WTC11 (cell line): ENCODE results near the gene DOK4.

Experiments
- ATF2 ChIP-seq: sonication (generic); formaldehyde crosslinking; IDR thresholded peaks from 2 replicates; pipeline ENCODE4 v1.8.1; 2022; ENCODE audit warnings: low read depth, missing genetic modification reagents, borderline replicate concordance
- CREB1 ChIP-seq: sonication (generic); formaldehyde crosslinking; IDR thresholded peaks from 2 replicates; pipeline ENCODE4 v1.8.0; 2023; ENCODE audit warnings: mild to moderate bottlenecking, missing genetic modification reagents
- CTCF ChIP-seq: fragments of 200-600 bp; IDR thresholded peaks from 2 replicates; pipeline ENCODE4 v1.8.0; 2022; ENCODE audit warnings: antibody characterized with exemption
- ELF4 ChIP-seq: sonication (generic); formaldehyde crosslinking; IDR thresholded peaks from 2 replicates; pipeline ENCODE4 v1.8.1; 2022; ENCODE audit warnings: low read depth, mild to moderate bottlenecking, moderate library complexity, missing genetic modification reagents
- FOXJ3 ChIP-seq: sonication (generic); formaldehyde crosslinking; IDR thresholded peaks from 2 replicates; pipeline ENCODE4 v1.9.0; 2021; ENCODE audit warnings: missing genetic modification reagents, mild to moderate bottlenecking, borderline replicate concordance
- HMGXB4 ChIP-seq: sonication (generic); formaldehyde crosslinking; IDR thresholded peaks from 2 replicates; pipeline ENCODE4 v1.8.1; 2023; ENCODE audit warnings: mild to moderate bottlenecking, moderate library complexity, missing genetic modification reagents
- JUN ChIP-seq: sonication (generic); formaldehyde crosslinking; IDR thresholded peaks from 2 replicates; pipeline ENCODE4 v1.8.0; 2023; ENCODE audit warnings: mild to moderate bottlenecking, missing genetic modification reagents
- NFYB ChIP-seq: sonication (generic); formaldehyde crosslinking; conservative IDR thresholded peaks from 2 replicates; pipeline ENCODE4 v1.8.0; 2022; ENCODE audit warnings: low read depth, missing genetic modification reagents
- SMAD3 ChIP-seq: sonication (generic); formaldehyde crosslinking; IDR thresholded peaks from 2 replicates; pipeline ENCODE4 v1.8.0; 2022; ENCODE audit warnings: missing genetic modification reagents, mild to moderate bottlenecking, borderline replicate concordance
- ZNF138 ChIP-seq: sonication (generic); formaldehyde crosslinking; conservative IDR thresholded peaks from 2 replicates; pipeline ENCODE4 v1.8.1; 2022; ENCODE audit warnings: mild to moderate bottlenecking, moderate library complexity, missing genetic modification reagents
- ZNF232 ChIP-seq: sonication (generic); formaldehyde crosslinking; IDR thresholded peaks from 2 replicates; pipeline ENCODE4 v1.8.0; 2022; ENCODE audit warnings: mild to moderate bottlenecking, missing genetic modification reagents
- TF ChIP-seq, protein P1 (sequence below): sonication (generic); formaldehyde crosslinking; IDR thresholded peaks from 2 replicates; pipeline ENCODE4 v1.8.0; 2023; ENCODE audit warnings: missing genetic modification reagents, mild to moderate bottlenecking, borderline replicate concordance
- TF ChIP-seq, protein P2 (sequence below): sonication (generic); formaldehyde crosslinking; IDR thresholded peaks from 2 replicates; pipeline ENCODE4 v1.8.0; 2022; ENCODE audit warnings: mild to moderate bottlenecking, missing genetic modification reagents

- TF ChIP-seq FOXJ3 (CRISPR knock-in tag) (no peak), CTCF (no peak), SMAD3 (CRISPR knock-in tag) (no peak), ZNF232 (CRISPR knock-in tag) (no peak), ELF4 (CRISPR knock-in tag) (no peak), HMGXB4 (CRISPR knock-in tag) (no peak), NFYB (CRISPR knock-in tag) (no peak), ATF2 (CRISPR knock-in tag) (no peak), JUN (CRISPR knock-in tag) (no peak), CREB1 (no peak), ZNF138 (CRISPR knock-in tag) (no peak)
- TF ChIP-seq, protein P1, sequence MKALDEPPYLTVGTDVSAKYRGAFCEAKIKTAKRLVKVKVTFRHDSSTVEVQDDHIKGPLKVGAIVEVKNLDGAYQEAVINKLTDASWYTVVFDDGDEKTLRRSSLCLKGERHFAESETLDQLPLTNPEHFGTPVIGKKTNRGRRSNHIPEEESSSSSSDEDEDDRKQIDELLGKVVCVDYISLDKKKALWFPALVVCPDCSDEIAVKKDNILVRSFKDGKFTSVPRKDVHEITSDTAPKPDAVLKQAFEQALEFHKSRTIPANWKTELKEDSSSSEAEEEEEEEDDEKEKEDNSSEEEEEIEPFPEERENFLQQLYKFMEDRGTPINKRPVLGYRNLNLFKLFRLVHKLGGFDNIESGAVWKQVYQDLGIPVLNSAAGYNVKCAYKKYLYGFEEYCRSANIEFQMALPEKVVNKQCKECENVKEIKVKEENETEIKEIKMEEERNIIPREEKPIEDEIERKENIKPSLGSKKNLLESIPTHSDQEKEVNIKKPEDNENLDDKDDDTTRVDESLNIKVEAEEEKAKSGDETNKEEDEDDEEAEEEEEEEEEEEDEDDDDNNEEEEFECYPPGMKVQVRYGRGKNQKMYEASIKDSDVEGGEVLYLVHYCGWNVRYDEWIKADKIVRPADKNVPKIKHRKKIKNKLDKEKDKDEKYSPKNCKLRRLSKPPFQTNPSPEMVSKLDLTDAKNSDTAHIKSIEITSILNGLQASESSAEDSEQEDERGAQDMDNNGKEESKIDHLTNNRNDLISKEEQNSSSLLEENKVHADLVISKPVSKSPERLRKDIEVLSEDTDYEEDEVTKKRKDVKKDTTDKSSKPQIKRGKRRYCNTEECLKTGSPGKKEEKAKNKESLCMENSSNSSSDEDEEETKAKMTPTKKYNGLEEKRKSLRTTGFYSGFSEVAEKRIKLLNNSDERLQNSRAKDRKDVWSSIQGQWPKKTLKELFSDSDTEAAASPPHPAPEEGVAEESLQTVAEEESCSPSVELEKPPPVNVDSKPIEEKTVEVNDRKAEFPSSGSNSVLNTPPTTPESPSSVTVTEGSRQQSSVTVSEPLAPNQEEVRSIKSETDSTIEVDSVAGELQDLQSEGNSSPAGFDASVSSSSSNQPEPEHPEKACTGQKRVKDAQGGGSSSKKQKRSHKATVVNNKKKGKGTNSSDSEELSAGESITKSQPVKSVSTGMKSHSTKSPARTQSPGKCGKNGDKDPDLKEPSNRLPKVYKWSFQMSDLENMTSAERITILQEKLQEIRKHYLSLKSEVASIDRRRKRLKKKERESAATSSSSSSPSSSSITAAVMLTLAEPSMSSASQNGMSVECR (CRISPR knock-in tag) = no peak
- TF ChIP-seq, protein P2, sequence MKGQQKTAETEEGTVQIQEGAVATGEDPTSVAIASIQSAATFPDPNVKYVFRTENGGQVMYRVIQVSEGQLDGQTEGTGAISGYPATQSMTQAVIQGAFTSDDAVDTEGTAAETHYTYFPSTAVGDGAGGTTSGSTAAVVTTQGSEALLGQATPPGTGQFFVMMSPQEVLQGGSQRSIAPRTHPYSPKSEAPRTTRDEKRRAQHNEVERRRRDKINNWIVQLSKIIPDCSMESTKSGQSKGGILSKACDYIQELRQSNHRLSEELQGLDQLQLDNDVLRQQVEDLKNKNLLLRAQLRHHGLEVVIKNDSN = no peak
Observed at GRCh38 chr16:57479976-57480753, 6.1 kb downstream of the DOK4 start.
